H1 (cell line): Measurements from ENCODE around the gene HEXIM2. TPM values are rescaled to one million over a fixed set of nuclear protein-coding genes. Genes with fewer than 3 reads are reported as not detected.

ENCODE experiments used
- CHD7 ChIP-seq: fragments of 300-600 bp; sonication (generic); IDR thresholded peaks from 2 replicates; pipeline ENCODE4 v1.7.1; 2012; ENCODE audit warnings: low read length, moderate library complexity, mild to moderate bottlenecking, inconsistent platforms; ENCODE audit not compliant: insufficient replicate concordance
- SP1 ChIP-seq: IDR thresholded peaks from 2 replicates; pipeline ENCODE4 v1.6.1; 2011; ENCODE audit warnings: low read depth, low read length
- polyA plus RNA-seq, 7 experiments: library from polyadenylated mRNA; depleted of rRNA in 3 of 7; stranded (reverse) in 5 of 7; unstranded in 2 of 7; fragments of >200 nt in 5 of 7; fragments of 200-250 nt in 2 of 7; gene quantifications; 1 replicate in 5 of 7; 2 replicates in 1 of 7; 4 replicates in 1 of 7; pipeline versions ENCODE4 v1.2.1 to v1.2.3, GENCODE V29; 2011 to 2013; ENCODE audit warnings: missing spikeins in 2 of 7, mixed read lengths in 2 of 7
- total RNA-seq: library from RNA; stranded (reverse); fragmentation: NEBNext Ultra II Directional; extraction: Animal tissue kit (Norgen Biotek cat#: 25700); gene quantifications from 2 replicates; pipeline ENCODE4 v1.2.1, GENCODE V29; 2021

HEXIM2 gene
- total and polyA plus RNA-seq, 2 of the 8 experiments (the other 6 are each of a cell fraction or from before 2014, with no cell fraction given): 7.5 to 13.2 TPM

GRCh38 chr17:45184144-45184543 is 22.5 kb downstream of the HEXIM2 start (continued):
- TF ChIP-seq SP1 (no peak), CHD7 (no peak)
